K562 (cell line): ENCODE data around the gene GRB2. TPM values are rescaled to one million over a fixed set of nuclear protein-coding genes. Genes with fewer than 3 reads are reported as not detected.

ENCODE experiments used
- HDAC2 ChIP-seq: fragments of 450-650 bp; IDR thresholded peaks from 2 replicates; pipeline ENCODE4 v1.6.1; 2016; ENCODE audit warnings: mild to moderate bottlenecking
- HMG20B ChIP-seq: fragments of 250-450 bp; sonication (Bioruptor Pico); IDR thresholded peaks from 2 replicates; pipeline ENCODE4 v1.5.0; 2021; ENCODE audit warnings: mild to moderate bottlenecking
- IRF2 ChIP-seq: sonication (generic); formaldehyde crosslinking; IDR thresholded peaks from 2 replicates; pipeline ENCODE4 v1.8.1; 2022; ENCODE audit warnings: mild to moderate bottlenecking, missing genetic modification reagents
- KDM4B ChIP-seq, 2 experiments: fragments of 450-650 bp in 1 of 2; sonication (generic) in 1 of 2; IDR thresholded peaks; 2 replicates each; pipeline ENCODE4 v1.6.1; 2016 to 2017; ENCODE audit warnings: borderline replicate concordance in 2 of 2, antibody characterized with exemption in 1 of 2, low read depth in 1 of 2, mild to moderate bottlenecking in 1 of 2
- MTA1 ChIP-seq: fragments of 450-650 bp; IDR thresholded peaks from 2 replicates; pipeline ENCODE4 v1.6.1; 2017; ENCODE audit warnings: borderline replicate concordance
- MTF1 ChIP-seq: fragments of 250-450 bp; sonication (Bioruptor Pico); IDR thresholded peaks from 2 replicates; pipeline ENCODE4 v1.9.0; 2021; ENCODE audit warnings: moderate library complexity, mild to moderate bottlenecking, inconsistent platforms, borderline replicate concordance
- POLR2G ChIP-seq: fragments of 200-400 bp; formaldehyde crosslinking; IDR thresholded peaks from 2 replicates; pipeline ENCODE4 v1.6.1; 2017; ENCODE audit warnings: low read depth, mild to moderate bottlenecking, antibody characterized with exemption, low read length, moderate library complexity
- RNF2 ChIP-seq: sonication (generic); IDR thresholded peaks from 2 replicates; pipeline ENCODE4 v1.6.1; 2016
- SETDB1 ChIP-seq: IDR thresholded peaks from one replicate; pipeline ENCODE4 v1.6.1; 2012; ENCODE audit warnings: low read length, control low read depth, inconsistent platforms
- TCFL5 ChIP-seq: fragments of 250-450 bp; sonication (Bioruptor Pico); conservative IDR thresholded peaks from 2 replicates; pipeline ENCODE4 v1.6.1; 2021; ENCODE audit warnings: mild to moderate bottlenecking, moderate library complexity, matching md5 sums
- XRCC3 ChIP-seq: fragments of 450-650 bp; IDR thresholded peaks from 2 replicates; pipeline ENCODE4 v1.6.1; 2017; ENCODE audit warnings: mild to moderate bottlenecking, moderate library complexity
- ZBED1 ChIP-seq: IDR thresholded peaks from 2 replicates; pipeline ENCODE4 v1.6.1; 2014
- ZNF133 ChIP-seq: fragments of 250-450 bp; sonication (Bioruptor Pico); IDR thresholded peaks from 2 replicates; pipeline ENCODE4 v1.4.0; 2020; ENCODE audit warnings: mild to moderate bottlenecking
- ZNF134 ChIP-seq: fragments of 250-450 bp; sonication (Bioruptor Pico); conservative IDR thresholded peaks from 2 replicates; pipeline ENCODE4 v1.4.0; 2020
- ZNF175 ChIP-seq: fragments of 200-800 bp; sonication (Bioruptor generic); IDR thresholded peaks from 2 replicates; pipeline ENCODE4 v1.6.1; 2016; ENCODE audit warnings: low read depth, mild to moderate bottlenecking, missing genetic modification characterization, missing compliant biosample characterization
- ZNF263 ChIP-seq: sonication (generic); formaldehyde crosslinking; IDR thresholded peaks from 2 replicates; pipeline ENCODE4 v1.8.0; 2022; ENCODE audit warnings: mild to moderate bottlenecking, missing genetic modification reagents, borderline replicate concordance
- polyA plus RNA-seq, 8 experiments: library from polyadenylated mRNA; depleted of rRNA in 4 of 8; stranded (reverse) in 5 of 8; unstranded in 3 of 8; fragments of >200 nt; fragmentation: Nextera tagmentation in 2 of 8; fragmentation: Illumina TruSeq in 1 of 8; extraction: Ambion mirVana in 2 of 8; extraction: Trizol in 1 of 8; gene quantifications; 2 replicates each; pipeline versions ENCODE4 v1.2.1 to v1.2.3, GENCODE V29; 2011 to 2014; ENCODE audit warnings: inconsistent platforms in 1 of 8, missing spikeins in 1 of 8
- total RNA-seq, 7 experiments: library from RNA; depleted of rRNA in 6 of 7; stranded (reverse); fragments of >200 nt in 6 of 7; fragmentation: Illumina TruSeq in 2 of 7; extraction: Trizol in 2 of 7; gene quantifications; 2 replicates each; pipeline versions ENCODE4 v1.2.1 to v1.2.3, GENCODE V29; 2011 to 2021; ENCODE audit warnings: low replicate concordance in 1 of 7
- TF ChIP-seq, protein P1 (sequence below): fragments of 450-650 bp; IDR thresholded peaks from 2 replicates; pipeline ENCODE4 v1.7.1; 2018; ENCODE audit warnings: mild to moderate bottlenecking, low read depth; ENCODE audit not compliant: partially characterized antibody
- TF ChIP-seq, protein P2 (sequence below): fragments of 450-650 bp; formaldehyde crosslinking; IDR thresholded peaks from 2 replicates; pipeline ENCODE4 v1.4.0; 2020; ENCODE audit warnings: mild to moderate bottlenecking, moderate library complexity
- TF ChIP-seq, protein P3 (sequence below): fragments of 450-650 bp; formaldehyde crosslinking; IDR thresholded peaks from 2 replicates; pipeline ENCODE4 v1.4.0; 2020; ENCODE audit warnings: mild to moderate bottlenecking
- TF ChIP-seq, protein P4 (sequence below): sonication (generic); formaldehyde crosslinking; IDR thresholded peaks from 2 replicates; pipeline ENCODE4 v1.8.1; 2023; ENCODE audit warnings: mild to moderate bottlenecking, missing genetic modification reagents
- TF ChIP-seq, protein P5 (sequence below): fragments of 250-450 bp; sonication (Bioruptor Pico); IDR thresholded peaks from 2 replicates; pipeline ENCODE4 v1.9.0; 2021; ENCODE audit warnings: mild to moderate bottlenecking

GRB2 gene
- total and polyA plus RNA-seq, 9 of the 15 experiments (the other 6 are each of a cell fraction or from before 2014, with no cell fraction given): 57.2 to 136 (median 84.8) TPM

DNA sequence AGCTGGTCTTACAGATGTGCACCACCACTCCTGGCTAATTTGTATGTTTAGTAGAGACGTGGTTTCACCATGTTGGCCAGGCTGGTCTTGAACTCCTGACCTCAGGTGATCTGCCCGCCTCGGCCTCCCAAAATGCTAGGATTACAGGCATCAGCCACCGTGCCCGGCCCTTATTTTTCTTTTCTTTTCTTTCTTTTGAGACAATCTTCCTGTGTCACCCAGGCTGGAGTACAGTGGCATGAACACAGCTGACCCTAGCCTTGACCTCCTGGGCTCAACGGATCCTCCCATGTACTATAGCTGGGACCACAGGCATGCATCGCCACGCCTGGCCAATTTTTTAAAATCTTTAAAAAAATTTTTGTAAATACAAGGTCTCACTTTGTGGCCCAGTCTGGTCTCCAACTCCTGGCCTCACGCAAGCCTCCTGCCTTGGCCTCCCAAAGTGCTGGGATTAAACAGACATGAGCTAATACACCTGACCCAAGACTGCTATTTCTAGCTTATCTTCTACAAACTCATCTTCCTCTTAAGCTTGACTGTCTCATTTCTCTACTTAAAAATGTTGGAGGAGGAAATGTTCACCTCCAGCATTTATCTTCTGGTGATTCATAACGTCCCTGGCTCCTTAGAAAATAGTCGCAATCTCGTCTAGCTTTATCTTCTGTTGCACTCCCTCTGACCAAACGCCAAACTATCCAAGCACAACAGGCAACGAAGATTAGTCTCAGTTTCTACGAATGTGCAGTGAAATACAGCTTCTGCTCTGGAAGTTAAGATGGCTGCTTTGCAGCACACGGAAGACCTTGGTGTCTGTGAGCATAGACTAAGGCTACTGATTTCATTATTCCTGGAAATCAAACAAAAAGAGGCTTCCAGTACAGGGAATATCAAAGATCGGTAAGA lies 42.7 kb upstream of the GRB2 start (continued):
- TF ChIP-seq, protein P1, sequence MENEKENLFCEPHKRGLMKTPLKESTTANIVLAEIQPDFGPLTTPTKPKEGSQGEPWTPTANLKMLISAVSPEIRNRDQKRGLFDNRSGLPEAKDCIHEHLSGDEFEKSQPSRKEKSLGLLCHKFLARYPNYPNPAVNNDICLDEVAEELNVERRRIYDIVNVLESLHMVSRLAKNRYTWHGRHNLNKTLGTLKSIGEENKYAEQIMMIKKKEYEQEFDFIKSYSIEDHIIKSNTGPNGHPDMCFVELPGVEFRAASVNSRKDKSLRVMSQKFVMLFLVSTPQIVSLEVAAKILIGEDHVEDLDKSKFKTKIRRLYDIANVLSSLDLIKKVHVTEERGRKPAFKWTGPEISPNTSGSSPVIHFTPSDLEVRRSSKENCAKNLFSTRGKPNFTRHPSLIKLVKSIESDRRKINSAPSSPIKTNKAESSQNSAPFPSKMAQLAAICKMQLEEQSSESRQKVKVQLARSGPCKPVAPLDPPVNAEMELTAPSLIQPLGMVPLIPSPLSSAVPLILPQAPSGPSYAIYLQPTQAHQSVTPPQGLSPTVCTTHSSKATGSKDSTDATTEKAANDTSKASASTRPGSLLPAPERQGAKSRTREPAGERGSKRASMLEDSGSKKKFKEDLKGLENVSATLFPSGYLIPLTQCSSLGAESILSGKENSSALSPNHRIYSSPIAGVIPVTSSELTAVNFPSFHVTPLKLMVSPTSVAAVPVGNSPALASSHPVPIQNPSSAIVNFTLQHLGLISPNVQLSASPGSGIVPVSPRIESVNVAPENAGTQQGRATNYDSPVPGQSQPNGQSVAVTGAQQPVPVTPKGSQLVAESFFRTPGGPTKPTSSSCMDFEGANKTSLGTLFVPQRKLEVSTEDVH: peak; percentile 42
- TF ChIP-seq MTF1 (no peak), HDAC2 (peak; percentile 97), IRF2 (CRISPR knock-in tag) (no peak), POLR2G (no peak), MTA1 (0 out of 2 replicates have a peak, but pooled peaks have one; percentile 55), ZBED1 (0 out of 2 replicates have a peak, but pooled peaks have one; percentile 63), SETDB1 (no peak), XRCC3 (no peak), ZNF134 (CRISPR knock-in tag) (no peak), TCFL5 (CRISPR knock-in tag) (no peak), ZNF175 (no peak), ZNF133 (CRISPR knock-in tag) (no peak), HMG20B (no peak), ZNF263 (CRISPR knock-in tag) (no peak), KDM4B (IDR thresholded peaks at IDR 0.05; ENCODE audit: borderline replicate concordance in 2 of 2, low read depth in 1 of 2) (no peak), RNF2 (peak; percentile 63; the same call in 1 of the 2 replicates)
- TF ChIP-seq, protein P2, sequence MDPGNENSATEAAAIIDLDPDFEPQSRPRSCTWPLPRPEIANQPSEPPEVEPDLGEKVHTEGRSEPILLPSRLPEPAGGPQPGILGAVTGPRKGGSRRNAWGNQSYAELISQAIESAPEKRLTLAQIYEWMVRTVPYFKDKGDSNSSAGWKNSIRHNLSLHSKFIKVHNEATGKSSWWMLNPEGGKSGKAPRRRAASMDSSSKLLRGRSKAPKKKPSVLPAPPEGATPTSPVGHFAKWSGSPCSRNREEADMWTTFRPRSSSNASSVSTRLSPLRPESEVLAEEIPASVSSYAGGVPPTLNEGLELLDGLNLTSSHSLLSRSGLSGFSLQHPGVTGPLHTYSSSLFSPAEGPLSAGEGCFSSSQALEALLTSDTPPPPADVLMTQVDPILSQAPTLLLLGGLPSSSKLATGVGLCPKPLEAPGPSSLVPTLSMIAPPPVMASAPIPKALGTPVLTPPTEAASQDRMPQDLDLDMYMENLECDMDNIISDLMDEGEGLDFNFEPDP: no peak
- TF ChIP-seq, protein P3, sequence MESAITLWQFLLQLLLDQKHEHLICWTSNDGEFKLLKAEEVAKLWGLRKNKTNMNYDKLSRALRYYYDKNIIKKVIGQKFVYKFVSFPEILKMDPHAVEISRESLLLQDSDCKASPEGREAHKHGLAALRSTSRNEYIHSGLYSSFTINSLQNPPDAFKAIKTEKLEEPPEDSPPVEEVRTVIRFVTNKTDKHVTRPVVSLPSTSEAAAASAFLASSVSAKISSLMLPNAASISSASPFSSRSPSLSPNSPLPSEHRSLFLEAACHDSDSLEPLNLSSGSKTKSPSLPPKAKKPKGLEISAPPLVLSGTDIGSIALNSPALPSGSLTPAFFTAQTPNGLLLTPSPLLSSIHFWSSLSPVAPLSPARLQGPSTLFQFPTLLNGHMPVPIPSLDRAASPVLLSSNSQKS (CRISPR knock-in tag): no peak
- TF ChIP-seq, protein P4, sequence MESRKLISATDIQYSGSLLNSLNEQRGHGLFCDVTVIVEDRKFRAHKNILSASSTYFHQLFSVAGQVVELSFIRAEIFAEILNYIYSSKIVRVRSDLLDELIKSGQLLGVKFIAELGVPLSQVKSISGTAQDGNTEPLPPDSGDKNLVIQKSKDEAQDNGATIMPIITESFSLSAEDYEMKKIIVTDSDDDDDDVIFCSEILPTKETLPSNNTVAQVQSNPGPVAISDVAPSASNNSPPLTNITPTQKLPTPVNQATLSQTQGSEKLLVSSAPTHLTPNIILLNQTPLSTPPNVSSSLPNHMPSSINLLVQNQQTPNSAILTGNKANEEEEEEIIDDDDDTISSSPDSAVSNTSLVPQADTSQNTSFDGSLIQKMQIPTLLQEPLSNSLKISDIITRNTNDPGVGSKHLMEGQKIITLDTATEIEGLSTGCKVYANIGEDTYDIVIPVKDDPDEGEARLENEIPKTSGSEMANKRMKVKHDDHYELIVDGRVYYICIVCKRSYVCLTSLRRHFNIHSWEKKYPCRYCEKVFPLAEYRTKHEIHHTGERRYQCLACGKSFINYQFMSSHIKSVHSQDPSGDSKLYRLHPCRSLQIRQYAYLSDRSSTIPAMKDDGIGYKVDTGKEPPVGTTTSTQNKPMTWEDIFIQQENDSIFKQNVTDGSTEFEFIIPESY (CRISPR knock-in tag): peak; percentile 19; the same call in 1 of the 2 replicates
- TF ChIP-seq, protein P5, sequence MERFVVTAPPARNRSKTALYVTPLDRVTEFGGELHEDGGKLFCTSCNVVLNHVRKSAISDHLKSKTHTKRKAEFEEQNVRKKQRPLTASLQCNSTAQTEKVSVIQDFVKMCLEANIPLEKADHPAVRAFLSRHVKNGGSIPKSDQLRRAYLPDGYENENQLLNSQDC (CRISPR knock-in tag): no peak
